IPS-18a (cell line): Measurements from ENCODE around the gene ARID5A.
A peak's percentile ranks its signal among the peaks of the same experiment; 100 is the strongest.
"Not testable (repeated sequence)": the region's sequence is repeated elsewhere in the genome, so short reads cannot be mapped to it uniquely, and the experiment has no call there.

Experiments used
- H3K27ac ChIP-seq: one replicate; pipeline ENCODE4 v1.5.1; 2013; ENCODE audit warnings: low read length
- H3K27me3 ChIP-seq: one replicate; pipeline ENCODE4 v1.6.1; 2013; ENCODE audit warnings: mild to moderate bottlenecking, low read length; ENCODE audit not compliant: control insufficient read depth, insufficient read depth
- H3K36me3 ChIP-seq: one replicate; pipeline ENCODE4 v1.6.1; 2013; ENCODE audit warnings: low read depth, low read length; ENCODE audit not compliant: control insufficient read depth
- H3K4me1 ChIP-seq: one replicate; pipeline ENCODE4 v1.6.1; 2013; ENCODE audit warnings: low read depth, low read length; ENCODE audit not compliant: control insufficient read depth
- H3K4me3 ChIP-seq: one replicate; pipeline ENCODE4 v1.5.1; 2013; ENCODE audit warnings: low read length
- H3K9ac ChIP-seq: one replicate; pipeline ENCODE4 v1.6.1; 2013; ENCODE audit warnings: mild to moderate bottlenecking, low read length, moderate library complexity
- H3K9me3 ChIP-seq: one replicate; pipeline ENCODE4 v1.6.1; 2013; ENCODE audit warnings: low read depth, low read length; ENCODE audit not compliant: control insufficient read depth

Gene ARID5A, protein sequence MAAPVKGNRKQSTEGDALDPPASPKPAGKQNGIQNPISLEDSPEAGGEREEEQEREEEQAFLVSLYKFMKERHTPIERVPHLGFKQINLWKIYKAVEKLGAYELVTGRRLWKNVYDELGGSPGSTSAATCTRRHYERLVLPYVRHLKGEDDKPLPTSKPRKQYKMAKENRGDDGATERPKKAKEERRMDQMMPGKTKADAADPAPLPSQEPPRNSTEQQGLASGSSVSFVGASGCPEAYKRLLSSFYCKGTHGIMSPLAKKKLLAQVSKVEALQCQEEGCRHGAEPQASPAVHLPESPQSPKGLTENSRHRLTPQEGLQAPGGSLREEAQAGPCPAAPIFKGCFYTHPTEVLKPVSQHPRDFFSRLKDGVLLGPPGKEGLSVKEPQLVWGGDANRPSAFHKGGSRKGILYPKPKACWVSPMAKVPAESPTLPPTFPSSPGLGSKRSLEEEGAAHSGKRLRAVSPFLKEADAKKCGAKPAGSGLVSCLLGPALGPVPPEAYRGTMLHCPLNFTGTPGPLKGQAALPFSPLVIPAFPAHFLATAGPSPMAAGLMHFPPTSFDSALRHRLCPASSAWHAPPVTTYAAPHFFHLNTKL

GRCh38 chr2:96536445-96537065, at the start of gene ARID5A:
Gene ARID5A, plus strand, starts transcription at chr2:96536752. Its CDS starts 75 bp downstream, at chr2:96536827.
- H3K4me1 ChIP-seq = peaks cover 26% of the 10 kb centered on the region

DNA sequence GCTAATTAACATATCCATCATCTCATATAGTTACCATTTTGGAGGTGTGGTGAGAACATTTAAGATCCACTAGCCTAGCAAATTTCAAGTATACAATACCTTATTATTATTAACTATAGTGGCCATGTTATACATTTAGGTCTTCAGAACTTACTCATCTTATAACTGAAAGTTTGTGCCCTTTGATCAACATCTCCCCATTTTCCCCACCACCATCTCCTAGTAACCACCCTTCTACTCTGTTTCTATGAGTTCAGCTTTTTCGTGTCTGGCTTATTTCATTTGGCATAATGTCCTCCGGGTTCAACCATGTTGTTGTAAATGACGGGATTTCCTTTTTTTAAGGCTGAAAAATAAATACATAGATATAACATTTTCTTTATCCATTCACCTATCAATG, 47.3 kb upstream of the ARID5A start:
- Histone ChIP-seq H3K27ac (no peak overlapping the region), H3K9ac (no peak overlapping the region)

More at GRCh38 chr2:96536445-96537065, at the start of gene ARID5A:
- Histone ChIP-seq H3K27me3 (peaks cover 38% of the 10 kb centered on the region), H3K36me3 (no peaks in the 10 kb centered on the region), H3K27ac (no peak within 1 kb of the TSS), H3K9ac (no peak within 1 kb of the TSS), H3K4me3 (peak within 1 kb of the TSS; percentile 59), H3K9me3 (no peaks in the 10 kb centered on the region)

DNA sequence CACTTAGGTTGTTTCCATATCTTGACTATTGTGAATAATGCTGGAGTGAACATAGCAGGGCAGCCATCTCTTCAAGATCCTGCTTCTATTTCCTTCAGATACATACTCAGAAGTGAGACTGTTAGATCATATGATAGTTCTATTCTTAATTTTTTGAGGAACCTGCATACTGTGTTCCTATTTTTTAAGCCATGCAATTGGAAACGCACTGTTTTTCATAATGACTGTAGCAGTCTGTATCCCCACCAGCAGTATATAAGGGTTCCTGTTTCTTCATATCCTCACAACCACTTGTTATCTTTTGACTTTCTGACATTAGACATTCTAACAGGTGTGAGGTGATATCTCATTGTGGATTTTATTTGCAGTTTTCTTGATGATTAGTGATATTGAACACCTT, 46.9 kb upstream of the ARID5A start:
- Histone ChIP-seq H3K36me3 (no peaks in the 10 kb centered on the region), H3K27ac (no peak overlapping the region), H3K4me3 (no peak overlapping the region), H3K27me3 (peaks cover 6% of the 10 kb centered on the region), H3K9ac (no peak overlapping the region), H3K4me1 (peaks cover 8% of the 10 kb centered on the region), H3K9me3 (no peaks in the 10 kb centered on the region)

More for the DNA sequence above, 47.3 kb upstream of the ARID5A start:
- H3K4me3 ChIP-seq = no peak overlapping the region
- no peaks in the 10 kb centered on the region for H3K36me3 ChIP-seq
- H3K27me3 ChIP-seq = peaks cover 6% of the 10 kb centered on the region
- peaks cover 8% of the 10 kb centered on the region for H3K4me1 ChIP-seq
- H3K9me3 ChIP-seq = no peaks in the 10 kb centered on the region

- H3K9me3 ChIP-seq = no peaks in the 10 kb centered on the region
- no peak overlapping the region for H3K4me3 ChIP-seq
- H3K9ac ChIP-seq = no peak overlapping the region
- peaks cover under 1% of the 10 kb centered on the region for H3K27me3 ChIP-seq
- no peak overlapping the region for H3K27ac ChIP-seq
- H3K36me3 ChIP-seq = no peaks in the 10 kb centered on the region
- H3K4me1 ChIP-seq = no peaks in the 10 kb centered on the region
These were observed 44.6 kb upstream of the ARID5A start for GRCh38 chr2:96491860-96492497.

DNA sequence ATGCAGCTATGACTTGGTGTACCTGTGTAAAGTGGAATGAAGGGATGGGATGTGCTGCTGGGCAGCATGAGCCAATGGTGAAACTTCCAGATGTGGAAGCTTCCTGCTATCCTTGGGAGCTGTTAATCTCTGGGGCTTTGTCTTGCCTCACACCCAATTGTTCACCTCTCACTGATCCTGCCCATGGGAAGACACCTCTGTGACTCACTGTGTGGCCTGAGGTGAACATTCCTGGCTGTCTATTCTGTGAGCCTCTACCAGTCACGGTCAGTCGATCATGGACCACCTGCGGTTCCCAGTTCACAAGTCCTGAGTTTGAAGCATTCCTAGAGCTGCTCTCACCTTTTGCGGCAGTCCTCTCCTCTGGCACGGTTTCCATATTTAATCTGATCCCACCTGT, 43.5 kb upstream of the ARID5A start:
- Histone ChIP-seq H3K9me3 (no peaks in the 10 kb centered on the region), H3K27ac (no peak overlapping the region), H3K36me3 (no peaks in the 10 kb centered on the region), H3K9ac (no peak overlapping the region), H3K4me1 (no peaks in the 10 kb centered on the region), H3K27me3 (no peaks in the 10 kb centered on the region), H3K4me3 (no peak overlapping the region)

DNA sequence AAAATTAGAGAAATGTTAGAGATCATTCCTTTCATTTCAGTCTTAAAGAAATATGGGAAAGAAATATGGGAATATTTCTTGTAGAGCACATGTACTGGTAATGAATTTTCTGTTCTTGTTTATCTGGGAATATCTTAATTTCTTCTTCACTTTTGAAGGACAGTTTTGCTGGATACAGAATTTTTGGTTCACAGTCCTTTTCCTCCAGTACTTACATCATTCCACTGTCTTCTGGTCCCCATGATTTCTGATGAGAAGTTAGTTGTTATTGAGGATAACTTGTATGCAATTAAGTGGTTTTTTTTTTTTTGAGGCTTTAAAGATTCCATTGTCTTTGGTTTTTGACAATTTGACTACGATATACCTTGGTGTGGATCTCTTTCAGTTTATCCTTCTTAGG, 42.4 kb upstream of the ARID5A start:
- Histone ChIP-seq H3K9me3 (no peaks in the 10 kb centered on the region), H3K27ac (no peak overlapping the region), H3K27me3 (no peaks in the 10 kb centered on the region), H3K9ac (no peak overlapping the region), H3K4me3 (no peak overlapping the region), H3K36me3 (no peaks in the 10 kb centered on the region), H3K4me1 (no peaks in the 10 kb centered on the region)

- Histone ChIP-seq H3K4me1 (no peaks in the 10 kb centered on the region), H3K36me3 (no peaks in the 10 kb centered on the region), H3K27me3 (no peaks in the 10 kb centered on the region), H3K4me3 (no peak overlapping the region), H3K27ac (no peak overlapping the region), H3K9me3 (no peaks in the 10 kb centered on the region), H3K9ac (no peak overlapping the region)
These were observed 40.4 kb upstream of the ARID5A start for GRCh38 chr2:96495982-96496629.

GRCh38 chr2:96498021-96498431, 38.5 kb upstream of the ARID5A start:
- Histone ChIP-seq H3K9me3 (no peaks in the 10 kb centered on the region), H3K4me1 (no peaks in the 10 kb centered on the region), H3K9ac (no peak overlapping the region), H3K27me3 (no peaks in the 10 kb centered on the region), H3K27ac (no peak overlapping the region), H3K4me3 (no peak overlapping the region), H3K36me3 (no peaks in the 10 kb centered on the region)

DNA sequence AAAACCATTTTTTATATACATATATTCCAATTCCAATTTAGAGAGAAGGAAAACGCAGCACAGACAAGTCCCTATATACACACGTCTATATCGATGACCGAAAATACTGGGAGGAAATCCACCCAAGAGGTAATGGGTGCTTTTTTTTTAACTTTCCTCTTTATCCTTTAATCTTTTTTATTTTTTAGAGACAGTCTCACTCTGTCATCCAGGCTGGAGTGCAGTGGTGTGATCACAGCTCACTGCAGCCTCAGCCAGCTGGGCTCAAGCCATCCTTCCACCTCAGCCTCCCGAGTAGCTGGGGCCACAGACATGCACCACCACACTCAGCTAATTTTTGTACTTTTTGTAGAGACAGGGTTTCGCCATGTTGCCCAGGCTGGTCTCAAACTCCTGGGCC, 37.9 kb upstream of the ARID5A start:
- H3K27me3 ChIP-seq, H3K4me1 ChIP-seq: not testable (repeated sequence)

DNA sequence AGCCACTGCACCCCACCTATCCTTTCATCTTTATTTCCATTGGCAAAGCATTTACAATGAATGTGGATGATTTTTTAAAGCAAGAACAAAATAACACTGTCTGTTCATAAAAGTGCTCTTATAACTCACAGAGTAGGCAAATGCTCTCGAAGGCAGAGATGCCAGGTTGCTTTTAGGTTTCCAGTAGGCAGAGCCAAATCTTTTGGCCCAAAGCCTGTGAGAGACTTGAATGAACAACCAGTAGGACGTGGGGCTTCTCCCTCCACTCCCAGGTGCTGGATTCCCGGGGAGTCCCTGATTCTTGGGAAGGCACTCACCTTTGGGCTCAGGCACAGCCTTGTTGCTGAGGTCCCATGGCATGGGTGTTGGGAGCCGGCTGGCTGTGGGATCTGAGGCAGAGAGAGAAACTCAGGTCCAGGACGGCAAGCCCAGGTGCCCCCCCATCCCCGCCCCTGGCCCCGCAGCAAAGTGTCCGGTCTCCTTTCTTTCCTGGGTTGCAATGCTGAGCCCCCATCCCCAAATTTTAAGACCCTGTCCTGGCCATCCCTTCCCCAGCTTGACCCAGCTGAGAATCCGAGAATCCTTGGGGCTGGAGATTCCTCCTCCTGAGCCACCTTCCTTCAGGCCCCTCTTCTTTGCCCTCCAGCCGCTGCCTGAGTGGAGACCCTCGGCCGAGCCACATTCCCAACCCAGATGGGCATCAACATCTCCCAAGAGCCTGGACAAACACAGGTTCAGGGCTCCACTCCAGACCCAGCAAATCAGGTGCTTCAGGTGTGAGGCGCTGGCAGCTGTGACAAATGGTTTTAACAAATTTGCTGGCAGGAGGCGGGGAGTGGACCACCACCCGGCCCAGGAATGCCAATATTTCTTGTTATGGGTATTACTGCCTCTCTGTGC, 37.2 kb upstream of the ARID5A start:
- Histone ChIP-seq H3K27ac (no peak overlapping the region), H3K27me3 (no peaks in the 10 kb centered on the region), H3K9me3 (no peaks in the 10 kb centered on the region), H3K4me1 (no peaks in the 10 kb centered on the region), H3K4me3 (no peak overlapping the region), H3K9ac (no peak overlapping the region), H3K36me3 (no peaks in the 10 kb centered on the region)

More for the DNA sequence above, 37.9 kb upstream of the ARID5A start:
- H3K9me3 ChIP-seq, H3K9ac ChIP-seq, H3K27ac ChIP-seq, H3K4me3 ChIP-seq, H3K36me3 ChIP-seq: not testable (repeated sequence)
